ENCODE results near the gene CXCR6. TPM values are rescaled to one million over a fixed set of nuclear protein-coding genes. Genes with fewer than 3 reads are reported as not detected.
A peak's percentile ranks its signal among the peaks of the same experiment; 100 is the strongest.

The CXCR6 gene
- total RNA-seq, 1 donor from 2014 or later, result not detected

GRCh38 chr3:45905755-45906154 is 37.5 kb upstream of the CXCR6 start:
- H3K4me3 ChIP-seq (ENCODE audit: low read depth, low read length), result no peak overlapping the region
- H3K27me3 ChIP-seq (ENCODE audit: control insufficient read depth, insufficient read depth, low read length), result no peaks in the 10 kb centered on the region
- DNase-seq (ENCODE audit: low read depth), result no peak
- no peaks in the 10 kb centered on the region for H3K36me3 ChIP-seq (ENCODE audit: control insufficient read depth, insufficient read depth, low read length)
- no peak for TF ChIP-seq CTCF (IDR thresholded peaks at IDR 0.05; ENCODE audit: insufficient read depth, low read length, poor library complexity, severe bottlenecking)

- H3K27me3 ChIP-seq (ENCODE audit: control insufficient read depth, insufficient read depth, low read length), result no peaks in the 10 kb centered on the region
- no peaks in the 10 kb centered on the region for H3K36me3 ChIP-seq (ENCODE audit: control insufficient read depth, insufficient read depth, low read length)
- peak; percentile 56 for TF ChIP-seq CTCF (IDR thresholded peaks at IDR 0.05; ENCODE audit: insufficient read depth, low read length, poor library complexity, severe bottlenecking)
- H3K4me3 ChIP-seq (ENCODE audit: low read depth, low read length), result no peak overlapping the region
- no peak for DNase-seq (ENCODE audit: low read depth)
Observed at GRCh38 chr3:45906681-45907407, 36.4 kb upstream of the CXCR6 start.

- Histone ChIP-seq H3K27me3 (ENCODE audit: control insufficient read depth, insufficient read depth, low read length) (no peaks in the 10 kb centered on the region), H3K36me3 (ENCODE audit: control insufficient read depth, insufficient read depth, low read length) (no peaks in the 10 kb centered on the region), H3K4me3 (ENCODE audit: low read depth, low read length) (no peak overlapping the region)
- TF ChIP-seq CTCF (IDR thresholded peaks at IDR 0.05; ENCODE audit: insufficient read depth, low read length, poor library complexity, severe bottlenecking), result no peak
- no peak for DNase-seq (ENCODE audit: low read depth)
Observed at GRCh38 chr3:45907769-45908705, 35.2 kb upstream of the CXCR6 start.

- Histone ChIP-seq H3K36me3 (ENCODE audit: control insufficient read depth, insufficient read depth, low read length) (no peaks in the 10 kb centered on the region), H3K4me3 (ENCODE audit: low read depth, low read length) (no peak overlapping the region), H3K27me3 (ENCODE audit: control insufficient read depth, insufficient read depth, low read length) (no peaks in the 10 kb centered on the region)
- TF ChIP-seq CTCF (IDR thresholded peaks at IDR 0.05; ENCODE audit: insufficient read depth, low read length, poor library complexity, severe bottlenecking), result no peak
- DNase-seq (ENCODE audit: low read depth), result no peak
Observed at GRCh38 chr3:45908761-45909160, 34.5 kb upstream of the CXCR6 start.

- Histone ChIP-seq H3K36me3 (ENCODE audit: control insufficient read depth, insufficient read depth, low read length) (no peaks in the 10 kb centered on the region), H3K27me3 (ENCODE audit: control insufficient read depth, insufficient read depth, low read length) (no peaks in the 10 kb centered on the region), H3K4me3 (ENCODE audit: low read depth, low read length) (no peak overlapping the region)
- no peak for TF ChIP-seq CTCF (IDR thresholded peaks at IDR 0.05; ENCODE audit: insufficient read depth, low read length, poor library complexity, severe bottlenecking)
- no peak for DNase-seq (ENCODE audit: low read depth)
Observed at GRCh38 chr3:45909542-45909941, 33.7 kb upstream of the CXCR6 start.

Data from kidney epithelial cell (primary cell).